ENCODE data around the gene SEC24B. TPM values are rescaled to one million over a fixed set of nuclear protein-coding genes. Genes with fewer than 3 reads are reported as not detected.

SEC24B gene
- total RNA-seq, 1 experiment from 2014 or later = 27.1 TPM

DNA sequence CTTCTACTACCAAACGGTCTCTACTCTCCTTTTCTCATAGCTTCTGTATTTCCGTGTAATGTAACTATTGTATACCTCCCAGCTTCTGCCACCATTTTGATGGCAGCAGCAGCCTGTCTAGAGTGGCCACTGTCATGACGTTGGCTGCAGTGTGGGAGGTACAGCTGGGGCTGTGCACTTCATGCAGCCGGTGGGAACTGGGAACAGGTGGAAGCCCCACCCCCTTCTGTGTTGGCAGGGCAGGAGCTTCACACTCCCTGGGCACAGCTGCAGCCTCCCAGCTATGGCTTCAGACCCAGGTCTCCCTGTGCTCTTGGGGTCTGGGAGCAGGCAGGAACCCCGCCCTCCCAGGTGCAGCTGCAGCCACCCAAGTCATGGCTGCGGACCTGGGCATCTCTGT is 49.8 kb upstream of the SEC24B start:
- Histone ChIP-seq H4K5ac (ENCODE audit: insufficient read length, low read depth, low read length) (no peak overlapping the region), H3K18ac (ENCODE audit: insufficient read length, low read depth, low read length) (no peak overlapping the region), H3K9ac (ENCODE audit: extremely low read depth, insufficient read length, low read length) (no peak overlapping the region), H3K79me1 (ENCODE audit: insufficient read depth, low read depth, low read length, poor library complexity, severe bottlenecking) (no peaks in the 10 kb centered on the region), H2BK120ac (ENCODE audit: low read depth, low read length, poor library complexity, severe bottlenecking) (no peak overlapping the region), H4K8ac (replicated peaks; ENCODE audit: insufficient read length, low read depth, low read length) (no peak overlapping the region), H3T11ph (ENCODE audit: low read length) (no peak overlapping the region), H4K91ac (ENCODE audit: insufficient read length, low read depth, low read length) (no peak overlapping the region), H2BK12ac (ENCODE audit: insufficient read length, low read depth, low read length) (no peak overlapping the region), H3K14ac (ENCODE audit: insufficient read depth, low read length) (no peak overlapping the region), H2BK15ac (ENCODE audit: low read depth, low read length) (no peak overlapping the region), H3K27ac (ENCODE audit: insufficient read length, low read depth, low read length) (no peak overlapping the region), H2BK20ac (ENCODE audit: low read depth, low read length, poor library complexity, severe bottlenecking) (no peak overlapping the region), H2AK5ac (ENCODE audit: insufficient read length, low read length) (no peak overlapping the region), H3K56ac (ENCODE audit: insufficient read length, low read depth, low read length) (no peak overlapping the region), H4K20me1 (ENCODE audit: control insufficient read depth, insufficient read depth, insufficient read length) (no peaks in the 10 kb centered on the region), H3K9me3 (ENCODE audit: control insufficient read depth, low read depth, low read length) (no peaks in the 10 kb centered on the region), H3K4me2 (ENCODE audit: insufficient read depth, insufficient read length, low read length) (no peak overlapping the region), H3K23ac (ENCODE audit: insufficient read length, low read depth, low read length) (no peak overlapping the region), H3K27me3 (ENCODE audit: insufficient read depth, low read length) (no peaks in the 10 kb centered on the region), H3K79me2 (ENCODE audit: insufficient read depth, low read length) (no peaks in the 10 kb centered on the region), H3K4me1 (ENCODE audit: insufficient read depth, low read length) (peaks cover 3% of the 10 kb centered on the region; the same call in 1 of the 2 replicates), H3K23me2 (ENCODE audit: insufficient read length, low read depth, low read length, poor library complexity, severe bottlenecking) (no peaks in the 10 kb centered on the region), H2AFZ (ENCODE audit: low read length) (no peak overlapping the region), H3K4ac (ENCODE audit: low read depth, low read length) (no peak overlapping the region), H2BK5ac (ENCODE audit: insufficient read length, low read length) (no peak overlapping the region)
- Mint-ChIP-seq H3K36me3 (ENCODE audit: insufficient read depth in 1 of 3, low read depth in 3 of 3) (no peaks in the 10 kb centered on the region; a peak in 1 of 7 replicates), H3K9me3 (no peaks in the 10 kb centered on the region), H3K4me3 (no peak overlapping the region), H3K4me1 (peaks cover 12 to 21% of the 10 kb centered on the region in 2 experiments), H3K27ac (no peak overlapping the region), H3K27me3 (ENCODE audit: low read depth) (no peaks in the 10 kb centered on the region)
- no CpG with 5 or more reads among the region's 6 CpGs for WGBS (ENCODE audit: extremely low coverage, insufficient read length, low lambda C conversion rate)
- no peak for DNase-seq
- no peak for TF ChIP-seq CTCF (conservative IDR thresholded peaks at IDR 0.05)

All from H9 (cell line).